ENCODE measurements around the gene RAB3B. TPM values are rescaled to one million over a fixed set of nuclear protein-coding genes. Genes with fewer than 3 reads are reported as not detected.
"Not testable (repeated sequence)": the region's sequence is repeated elsewhere in the genome, so short reads cannot be mapped to it uniquely, and the experiment has no call there.

Gene RAB3B
- polyA plus RNA-seq, 1 donor, result 0.15 TPM

GRCh38 chr1:51873270-51873669, 117.2 kb downstream of the RAB3B start:
- not testable (repeated sequence) for DNase-seq (ENCODE audit: low read depth)

GRCh38 chr1:51871351-51871975, 119.0 kb downstream of the RAB3B start:
- DNase-seq (ENCODE audit: low read depth), result no peak

- DNase-seq (ENCODE audit: low read depth), result no peak
Observed at GRCh38 chr1:51870603-51871350, 119.7 kb downstream of the RAB3B start.

GRCh38 chr1:51867479-51868232, 122.8 kb downstream of the RAB3B start:
- no peak for DNase-seq (ENCODE audit: low read depth)

GRCh38 chr1:51863384-51863783, 127.1 kb downstream of the RAB3B start:
- no peak for DNase-seq (ENCODE audit: low read depth)

- no peak for DNase-seq (ENCODE audit: low read depth)
Observed at GRCh38 chr1:51861669-51862068, 128.8 kb downstream of the RAB3B start.

- DNase-seq (ENCODE audit: low read depth), result no peak
Observed at GRCh38 chr1:51859735-51860134, 130.8 kb downstream of the RAB3B start.

GRCh38 chr1:51859333-51859732, 131.2 kb downstream of the RAB3B start:
- no peak for DNase-seq (ENCODE audit: low read depth)

- no peak for DNase-seq (ENCODE audit: low read depth)
Observed at GRCh38 chr1:51858892-51859291, 131.6 kb downstream of the RAB3B start.

Other genes with a start within 250 kb of the RAB3B start
- 137 TPM for gene NRDC, start 112.0 kb downstream of the RAB3B start, polyA plus RNA-seq (ENCODE audit: insufficient read length)
- gene KTI12, start 43.1 kb upstream of the RAB3B start, polyA plus RNA-seq (ENCODE audit: insufficient read length), result 2.8 TPM
- 35.5 TPM for gene TXNDC12, start 64.5 kb upstream of the RAB3B start, polyA plus RNA-seq (ENCODE audit: insufficient read length)
- gene BTF3L4, start 65.6 kb upstream of the RAB3B start, polyA plus RNA-seq (ENCODE audit: insufficient read length), result 72.2 TPM
- gene ZFYVE9, start 151.4 kb upstream of the RAB3B start, polyA plus RNA-seq (ENCODE audit: insufficient read length), result 19.8 TPM